Mesenchymal stem cell (in vitro differentiated cells and primary cell): ENCODE results near the gene C10orf67.

Experiments used
- DNase-seq: peaks from one replicate; pipeline ENCODE4 v3.0.0-alpha.2; 2013
- H2AFZ ChIP-seq: one replicate; pipeline ENCODE4 v1.6.1; 2013; ENCODE audit warnings: low read depth, mild to moderate bottlenecking, control low read depth, inconsistent platforms, low read length, moderate library complexity
- H2AK5ac ChIP-seq: 2 replicates; pipeline ENCODE4 v1.6.1; 2013; ENCODE audit warnings: low read length, moderate library complexity, mild to moderate bottlenecking, inconsistent platforms; ENCODE audit not compliant: severe bottlenecking
- H2BK120ac ChIP-seq: one replicate; pipeline ENCODE4 v1.6.1; 2013; ENCODE audit warnings: low read depth, mild to moderate bottlenecking, inconsistent platforms, low read length, moderate library complexity
- H2BK12ac ChIP-seq, 2 experiments: one replicate each; pipeline ENCODE4 v1.6.1; 2013; ENCODE audit warnings: inconsistent platforms in 2 of 2, low read length in 2 of 2, mild to moderate bottlenecking in 2 of 2, moderate library complexity in 2 of 2, control low read depth in 1 of 2
- H2BK15ac ChIP-seq: one replicate; pipeline ENCODE4 v1.6.1; 2013; ENCODE audit warnings: mild to moderate bottlenecking, low read depth, inconsistent platforms; ENCODE audit not compliant: poor library complexity, severe bottlenecking
- H2BK5ac ChIP-seq: 2 replicates; pipeline ENCODE4 v1.6.1; 2013; ENCODE audit warnings: low read depth, mild to moderate bottlenecking, low read length, control low read depth, inconsistent platforms; ENCODE audit not compliant: poor library complexity, severe bottlenecking
- H3K14ac ChIP-seq, 2 experiments: one replicate each; pipeline ENCODE4 v1.6.1; 2013; ENCODE audit warnings: inconsistent platforms in 2 of 2, low read length in 2 of 2, control low read depth in 1 of 2, mild to moderate bottlenecking in 1 of 2, moderate library complexity in 1 of 2
- H3K18ac ChIP-seq, 2 experiments: one replicate each; pipeline ENCODE4 v1.6.1; 2013; ENCODE audit warnings: inconsistent platforms in 2 of 2, low read length in 2 of 2, control low read depth in 1 of 2, low read depth in 1 of 2, mild to moderate bottlenecking in 1 of 2
- H3K23ac ChIP-seq, 2 experiments: one replicate each; pipeline ENCODE4 v1.6.1; 2013; ENCODE audit warnings: inconsistent platforms in 2 of 2, low read length in 2 of 2, mild to moderate bottlenecking in 2 of 2, moderate library complexity in 2 of 2, control low read depth in 1 of 2
- H3K27ac ChIP-seq: 2 replicates; pipeline ENCODE4 v1.5.1; 2013; ENCODE audit warnings: mild to moderate bottlenecking, moderate library complexity, low read length, control low read depth, inconsistent platforms; ENCODE audit not compliant: poor library complexity, severe bottlenecking
- H3K27me3 ChIP-seq, 2 experiments: 2 replicates each; pipeline versions ENCODE4 v1.6.1 to v1.7.0; 2013; ENCODE audit warnings: low read length in 2 of 2, mild to moderate bottlenecking in 2 of 2, moderate library complexity in 2 of 2, control low read depth in 1 of 2, inconsistent platforms in 1 of 2; ENCODE audit not compliant: control insufficient read depth in 1 of 2, insufficient read depth in 1 of 2
- H3K36me3 ChIP-seq, 2 experiments: 2 replicates each; pipeline versions ENCODE4 v1.6.1 to v1.7.0; 2013; ENCODE audit warnings: low read length in 2 of 2, control low read depth in 1 of 2, inconsistent platforms in 1 of 2, low read depth in 1 of 2, mild to moderate bottlenecking in 1 of 2; ENCODE audit not compliant: insufficient read depth in 2 of 2, control insufficient read depth in 1 of 2
- H3K4ac ChIP-seq, 2 experiments: one replicate each; pipeline ENCODE4 v1.6.1; 2013; ENCODE audit warnings: inconsistent platforms in 2 of 2, low read length in 2 of 2, mild to moderate bottlenecking in 2 of 2, moderate library complexity in 2 of 2, control low read depth in 1 of 2, low read depth in 1 of 2
- H3K4me1 ChIP-seq: 2 replicates; pipeline ENCODE4 v1.6.1; 2013; ENCODE audit warnings: low read depth, low read length, control low read depth; ENCODE audit not compliant: control insufficient read depth, insufficient read depth
- H3K4me2 ChIP-seq: 2 replicates; pipeline ENCODE4 v1.6.1; 2013; ENCODE audit warnings: low read length, mild to moderate bottlenecking, inconsistent platforms; ENCODE audit not compliant: poor library complexity, severe bottlenecking
- H3K4me3 ChIP-seq, 2 experiments: 2 replicates each; pipeline versions ENCODE4 v1.5.1 to v1.7.0; 2013; ENCODE audit warnings: low read length in 2 of 2, mild to moderate bottlenecking in 2 of 2, control low read depth in 1 of 2, low read depth in 1 of 2; ENCODE audit not compliant: insufficient read depth in 1 of 2
- H3K79me1 ChIP-seq: replicated peaks from 2 replicates; pipeline ENCODE4 v1.6.1; 2013; ENCODE audit warnings: mild to moderate bottlenecking, control low read depth, low read length, inconsistent platforms; ENCODE audit not compliant: poor library complexity, severe bottlenecking
- H3K9ac ChIP-seq: 2 replicates; pipeline ENCODE4 v1.7.0; 2013; ENCODE audit warnings: mild to moderate bottlenecking, low read length, moderate library complexity
- H3K9me3 ChIP-seq: 2 replicates; pipeline ENCODE4 v1.7.0; 2013; ENCODE audit warnings: mild to moderate bottlenecking, low read length; ENCODE audit not compliant: control insufficient read depth
- H4K8ac ChIP-seq: one replicate; pipeline ENCODE4 v1.6.1; 2013; ENCODE audit warnings: inconsistent platforms, mild to moderate bottlenecking, low read length, moderate library complexity
- H4K91ac ChIP-seq: one replicate; pipeline ENCODE4 v1.6.1; 2013; ENCODE audit warnings: mild to moderate bottlenecking, low read length, inconsistent platforms
- WGBS: methylation state at CpG from one replicate; pipeline ENCODE4 v1.1.7; 2013; ENCODE audit warnings: mixed read lengths; 5-methylcytosine and 5-hydroxymethylcytosine counted together

C10orf67 gene

GRCh38 chr10:23195846-23196600, 148.6 kb downstream of the C10orf67 start:
- Histone ChIP-seq H2AK5ac (no peak overlapping the region), H3K4me3 (no peak overlapping the region), H3K27ac (no peak overlapping the region), H3K4me2 (no peak overlapping the region), H3K14ac (no peak overlapping the region), H2BK12ac (no peak overlapping the region), H3K23ac (no peak overlapping the region), H4K8ac (no peak overlapping the region), H2BK120ac (no peak overlapping the region), H3K36me3 (no peaks in the 10 kb centered on the region), H2BK5ac (no peak overlapping the region), H3K4me1 (peaks cover 24% of the 10 kb centered on the region), H4K91ac (no peak overlapping the region), H2AFZ (no peak overlapping the region), H3K9ac (no peak overlapping the region), H3K4ac (no peak overlapping the region), H2BK15ac (no peak overlapping the region), H3K9me3 (no peaks in the 10 kb centered on the region), H3K18ac (no peak overlapping the region), H3K27me3 (peaks cover 91 to 92% of the 10 kb centered on the region in 2 experiments), H3K79me1 (no peaks in the 10 kb centered on the region)
- no peak for DNase-seq
- 15% methylated on average over 11 of the region's 13 CpGs for WGBS

GRCh38 chr10:23194966-23195845, 149.4 kb downstream of the C10orf67 start:
- Histone ChIP-seq H3K36me3 (no peaks in the 10 kb centered on the region), H3K27me3 (peaks cover 91 to 92% of the 10 kb centered on the region in 2 experiments), H3K4me2 (no peak overlapping the region), H2AK5ac (no peak overlapping the region), H3K27ac (no peak overlapping the region), H2BK15ac (no peak overlapping the region), H3K4me1 (peaks cover 24% of the 10 kb centered on the region), H3K4me3 (no peak overlapping the region), H4K8ac (no peak overlapping the region), H3K79me1 (no peaks in the 10 kb centered on the region), H2AFZ (no peak overlapping the region), H2BK12ac (no peak overlapping the region), H2BK5ac (no peak overlapping the region), H2BK120ac (no peak overlapping the region), H3K14ac (no peak overlapping the region), H3K18ac (no peak overlapping the region), H3K9ac (no peak overlapping the region), H3K9me3 (no peaks in the 10 kb centered on the region), H3K4ac (no peak overlapping the region), H4K91ac (no peak overlapping the region), H3K23ac (no peak overlapping the region)
- DNase-seq: no peak
- WGBS: 7% methylated on average over 65 of the region's 70 CpGs

- Histone ChIP-seq H3K27me3 (peaks cover 89 to 91% of the 10 kb centered on the region in 2 experiments), H2BK5ac (no peak overlapping the region), H3K36me3 (no peaks in the 10 kb centered on the region), H3K9me3 (no peaks in the 10 kb centered on the region), H3K79me1 (no peaks in the 10 kb centered on the region), H3K18ac (no peak overlapping the region), H4K8ac (no peak overlapping the region), H3K4me1 (peaks cover 24% of the 10 kb centered on the region), H3K4me3 (peak overlapping the region in 1 of 2 experiments; percentile 14), H2AFZ (no peak overlapping the region), H3K23ac (no peak overlapping the region), H3K9ac (no peak overlapping the region), H2AK5ac (no peak overlapping the region), H2BK15ac (no peak overlapping the region), H2BK120ac (no peak overlapping the region), H3K4me2 (no peak overlapping the region), H3K14ac (no peak overlapping the region), H3K27ac (no peak overlapping the region), H3K4ac (no peak overlapping the region), H2BK12ac (no peak overlapping the region), H4K91ac (no peak overlapping the region)
- WGBS: 19% methylated on average over 11 of the region's 13 CpGs
- no peak for DNase-seq
Observed at GRCh38 chr10:23194471-23194965, 150.1 kb downstream of the C10orf67 start.
